GM23338 (cell line): ENCODE measurements around the gene FBXL20. TPM values are rescaled to one million over a fixed set of nuclear protein-coding genes. Genes with fewer than 3 reads are reported as not detected.

Experiments used
- ATAC-seq: fragments of 200-7000 bp; cut with Tn5 transposase; 3 replicates; pipeline ENCODE4 v1.9.1; 2020
- DNase-seq: peaks from one replicate; pipeline ENCODE4 v3.0.0-alpha.2; 2015; ENCODE audit warnings: low spot score
- H2AFZ ChIP-seq: fragments of 200-600 bp; sonication (generic); 2 replicates; pipeline ENCODE4 v1.8.0; 2016; ENCODE audit warnings: antibody characterized with exemption, mild to moderate bottlenecking, moderate library complexity
- H3F3A ChIP-seq: fragments of 200-600 bp; sonication (generic); replicated peaks from 2 replicates; pipeline ENCODE4 v1.8.0; 2017; ENCODE audit warnings: antibody characterized with exemption, mixed run types, low read depth
- H3K27ac ChIP-seq: fragments of 200-600 bp; sonication (generic); 2 replicates; pipeline ENCODE4 v1.6.1; 2016; ENCODE audit warnings: low read depth
- H3K27me3 ChIP-seq: fragments of 200-600 bp; sonication (generic); 2 replicates; pipeline ENCODE4 v1.8.0; 2016; ENCODE audit warnings: mild to moderate bottlenecking, mixed run types, moderate library complexity; ENCODE audit not compliant: insufficient read depth
- H3K36me3 ChIP-seq: fragments of 200-600 bp; sonication (generic); 2 replicates; pipeline ENCODE4 v1.8.0; 2016; ENCODE audit warnings: mild to moderate bottlenecking; ENCODE audit not compliant: insufficient read depth
- H3K4me1 ChIP-seq: fragments of 200-600 bp; sonication (generic); 2 replicates; pipeline ENCODE4 v1.8.0; 2016; ENCODE audit warnings: mild to moderate bottlenecking, moderate library complexity; ENCODE audit not compliant: insufficient read depth
- H3K4me2 ChIP-seq: fragments of 200-600 bp; sonication (generic); 2 replicates; pipeline ENCODE4 v1.7.1; 2017; ENCODE audit warnings: mixed run types
- H3K4me3 ChIP-seq: fragments of 200-600 bp; sonication (generic); 2 replicates; pipeline ENCODE4 v1.6.1; 2016; ENCODE audit warnings: mixed run types
- H3K79me2 ChIP-seq: fragments of 200-600 bp; sonication (generic); replicated peaks from 2 replicates; pipeline ENCODE4 v1.8.0; 2017; ENCODE audit warnings: mild to moderate bottlenecking; ENCODE audit not compliant: insufficient read depth
- H3K9me2 ChIP-seq: fragments of 200-600 bp; sonication (generic); 2 replicates; pipeline ENCODE4 v1.8.0; 2017; ENCODE audit not compliant: insufficient read depth
- H4K20me1 ChIP-seq: fragments of 200-600 bp; sonication (generic); replicated peaks from 2 replicates; pipeline ENCODE4 v1.8.0; 2017; ENCODE audit warnings: mild to moderate bottlenecking; ENCODE audit not compliant: insufficient read depth
- H3K27ac Mint-ChIP-seq: 2 replicates; pipeline ENCODE4 v1.8.0; 2020; ENCODE audit warnings: inconsistent platforms, mild to moderate bottlenecking, moderate library complexity, mixed read lengths
- H3K27me3 Mint-ChIP-seq: 3 replicates; pipeline ENCODE4 v1.8.0; 2022; ENCODE audit warnings: low read depth, mild to moderate bottlenecking, moderate library complexity, mixed read lengths, inconsistent platforms; ENCODE audit not compliant: insufficient read depth, poor library complexity
- H3K36me3 Mint-ChIP-seq: 3 replicates; pipeline ENCODE4 v1.8.0; 2021; ENCODE audit warnings: low read depth, mild to moderate bottlenecking, inconsistent platforms, moderate library complexity, mixed read lengths
- H3K4me1 Mint-ChIP-seq: 3 replicates; pipeline ENCODE4 v1.8.0; 2020; ENCODE audit warnings: mild to moderate bottlenecking, inconsistent platforms, mixed read lengths
- H3K4me3 Mint-ChIP-seq: 3 replicates; pipeline ENCODE4 v1.8.0; 2021; ENCODE audit warnings: moderate library complexity, mild to moderate bottlenecking, inconsistent platforms, mixed read lengths
- H3K9me3 Mint-ChIP-seq: 3 replicates; pipeline ENCODE4 v1.8.0; 2020; ENCODE audit warnings: moderate library complexity, mild to moderate bottlenecking, inconsistent platforms, mixed read lengths
- CREB1 ChIP-seq: fragments of 250-450 bp; sonication (Bioruptor Pico); IDR thresholded peaks from 2 replicates; pipeline ENCODE4 v1.5.0; 2020; ENCODE audit warnings: low read depth, mild to moderate bottlenecking, moderate library complexity
- ETS1 ChIP-seq: IDR thresholded peaks from 2 replicates; pipeline ENCODE4 v1.6.1; 2016; ENCODE audit warnings: antibody characterized with exemption
- EZH2phosphoT487 ChIP-seq: fragments of 200-600 bp; sonication (generic); IDR thresholded peaks from one replicate; pipeline ENCODE4 v1.8.1; 2018; ENCODE audit warnings: antibody characterized with exemption; ENCODE audit not compliant: unreplicated experiment
- NANOG ChIP-seq: IDR thresholded peaks from 2 replicates; pipeline ENCODE4 v1.6.1; 2016; ENCODE audit warnings: antibody characterized with exemption, borderline replicate concordance
- POLR2AphosphoS5 ChIP-seq: IDR thresholded peaks from 2 replicates; pipeline ENCODE4 v1.6.1; 2016; ENCODE audit warnings: antibody characterized with exemption, low read depth
- REST ChIP-seq: IDR thresholded peaks from one replicate; pipeline ENCODE4 v1.6.1; 2018; ENCODE audit warnings: antibody characterized with exemption; ENCODE audit not compliant: unreplicated experiment
- ZNF114 ChIP-seq: fragments of 250-450 bp; sonication (Bioruptor Pico); IDR thresholded peaks from 2 replicates; pipeline ENCODE4 v1.5.0; 2020; ENCODE audit warnings: mild to moderate bottlenecking, moderate library complexity
- ZNF331 ChIP-seq: fragments of 250-450 bp; sonication (Bioruptor Pico); IDR thresholded peaks from 2 replicates; pipeline ENCODE4 v1.5.0; 2020; ENCODE audit warnings: low read depth, mild to moderate bottlenecking, moderate library complexity
- polyA plus RNA-seq: library from polyadenylated mRNA; unstranded; fragments of >200 nt; fragmentation: Nextera tagmentation; extraction: Ambion mirVana; gene quantifications from 2 replicates; pipeline ENCODE4 v1.2.1, GENCODE V29; 2016
- total RNA-seq: library from RNA; depleted of rRNA; stranded (reverse); fragments of >200 nt; shearing (Covaris generic); gene quantifications from 2 replicates; pipeline ENCODE4 v1.2.3, GENCODE V29; 2014

Gene FBXL20
- total and polyA plus RNA-seq, 2 experiments from 2014 or later, result 2.9 to 6.9 TPM

GRCh38 chr17:39277110-39277509, 124.3 kb downstream of the FBXL20 start:
- DNase-seq (no peak), ATAC-seq (no peak)
- H3K36me3 ChIP-seq, result no peaks in the 10 kb centered on the region
- no peak overlapping the region for H3K27ac ChIP-seq
- H3K27me3 Mint-ChIP-seq, result peaks cover 2% of the 10 kb centered on the region
- H3K27me3 ChIP-seq, result no peaks in the 10 kb centered on the region
- H3K36me3 Mint-ChIP-seq, result no peaks in the 10 kb centered on the region
- H3K79me2 ChIP-seq, result no peaks in the 10 kb centered on the region
- no peaks in the 10 kb centered on the region for H3K9me3 Mint-ChIP-seq
- no peaks in the 10 kb centered on the region for H3K9me2 ChIP-seq
- no peak overlapping the region for H3K4me2 ChIP-seq
- TF ChIP-seq CREB1 (CRISPR knock-in tag) (no peak), REST (no peak), ZNF114 (CRISPR knock-in tag) (no peak), ETS1 (no peak)
- H3K4me1 Mint-ChIP-seq, result peaks cover 6% of the 10 kb centered on the region
- peaks cover 14% of the 10 kb centered on the region; the same call in 1 of the 2 replicates for H3K4me1 ChIP-seq
- H3K4me3 ChIP-seq, result no peak overlapping the region
- H3K27ac Mint-ChIP-seq, result no peak overlapping the region; the same call in 1 of the 2 replicates
- no peak overlapping the region for H2AFZ ChIP-seq
- H3K4me3 Mint-ChIP-seq, result no peak overlapping the region
- H4K20me1 ChIP-seq, result no peaks in the 10 kb centered on the region; the same call in 1 of the 2 replicates
- no peaks in the 10 kb centered on the region for H3F3A ChIP-seq

GRCh38 chr17:39276113-39276512, 125.3 kb downstream of the FBXL20 start:
- Histone ChIP-seq H3K9me2 (no peaks in the 10 kb centered on the region), H3K27me3 (no peaks in the 10 kb centered on the region), H3K36me3 (no peaks in the 10 kb centered on the region), H3K4me1 (peaks cover 7% of the 10 kb centered on the region; the same call in 1 of the 2 replicates), H3F3A (no peaks in the 10 kb centered on the region), H3K4me3 (no peak overlapping the region), H3K79me2 (no peaks in the 10 kb centered on the region), H2AFZ (no peak overlapping the region), H4K20me1 (no peaks in the 10 kb centered on the region; the same call in 1 of the 2 replicates), H3K27ac (no peak overlapping the region), H3K4me2 (no peak overlapping the region)
- Mint-ChIP-seq H3K36me3 (no peaks in the 10 kb centered on the region), H3K27me3 (peaks cover 3% of the 10 kb centered on the region), H3K27ac (no peak overlapping the region), H3K9me3 (no peaks in the 10 kb centered on the region), H3K4me3 (no peak overlapping the region), H3K4me1 (peaks cover 3% of the 10 kb centered on the region)
- DNase-seq (no peak), ATAC-seq (no peak)
- TF ChIP-seq EZH2phosphoT487 (no peak), ZNF114 (CRISPR knock-in tag) (no peak)

GRCh38 chr17:39271546-39271945, 129.9 kb downstream of the FBXL20 start:
- H3K79me2 ChIP-seq, result no peaks in the 10 kb centered on the region
- no peaks in the 10 kb centered on the region for H3K9me3 Mint-ChIP-seq
- no peak overlapping the region for H3K4me3 Mint-ChIP-seq
- H3K4me3 ChIP-seq, result no peak overlapping the region
- no peaks in the 10 kb centered on the region; the same call in 1 of the 2 replicates for H4K20me1 ChIP-seq
- no peak overlapping the region for H3K27ac Mint-ChIP-seq
- no peaks in the 10 kb centered on the region for H3K9me2 ChIP-seq
- ATAC-seq (no peak), DNase-seq (no peak)
- no peaks in the 10 kb centered on the region for H3K36me3 ChIP-seq
- no peak overlapping the region for H3K27ac ChIP-seq
- no peak overlapping the region for H2AFZ ChIP-seq
- no peaks in the 10 kb centered on the region for H3F3A ChIP-seq
- H3K4me2 ChIP-seq, result no peak overlapping the region
- H3K36me3 Mint-ChIP-seq, result no peaks in the 10 kb centered on the region
- no peaks in the 10 kb centered on the region for H3K27me3 ChIP-seq
- H3K27me3 Mint-ChIP-seq, result peaks cover 4% of the 10 kb centered on the region
- no peaks in the 10 kb centered on the region for H3K4me1 ChIP-seq
- peaks cover 2% of the 10 kb centered on the region for H3K4me1 Mint-ChIP-seq
- TF ChIP-seq ZNF114 (CRISPR knock-in tag), result no peak
- TF ChIP-seq NANOG, result no peak
- no peak for TF ChIP-seq POLR2AphosphoS5
- TF ChIP-seq ZNF331, result no peak
